NCI-H345 treated with DMSO at 0.1 percent for 48 hours (cell line): ENCODE data around the gene FAM210A.
A peak's percentile ranks its signal among the peaks of the same experiment; 100 is the strongest.

Experiments used
- DNase-seq: peaks from one replicate; lab custom pipeline; 2025; ENCODE audit not compliant: unreplicated experiment; lab: John Stamatoyannopoulos, UW

Gene FAM210A

DNA sequence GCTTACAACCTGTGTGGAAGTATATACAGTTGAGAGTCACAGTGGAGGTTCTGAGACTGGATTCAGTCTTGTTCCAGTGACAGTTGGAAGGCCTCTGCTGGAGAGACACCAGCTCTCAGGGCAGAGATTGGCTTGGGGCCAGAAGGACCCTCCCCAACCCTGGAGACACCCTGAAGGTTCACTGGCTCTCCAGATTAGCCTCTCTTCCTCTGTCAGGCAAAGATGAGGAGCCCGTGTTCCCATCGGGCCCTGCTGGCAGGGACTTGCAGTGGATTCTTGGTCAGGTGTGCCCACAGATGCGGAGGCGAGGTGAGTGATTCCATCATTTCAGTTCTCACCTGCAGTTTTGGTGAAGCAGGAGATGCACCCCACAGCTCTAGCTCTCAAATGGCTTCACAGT, 78.6 kb downstream of the FAM210A start:
- DNase-seq = no peak

DNA sequence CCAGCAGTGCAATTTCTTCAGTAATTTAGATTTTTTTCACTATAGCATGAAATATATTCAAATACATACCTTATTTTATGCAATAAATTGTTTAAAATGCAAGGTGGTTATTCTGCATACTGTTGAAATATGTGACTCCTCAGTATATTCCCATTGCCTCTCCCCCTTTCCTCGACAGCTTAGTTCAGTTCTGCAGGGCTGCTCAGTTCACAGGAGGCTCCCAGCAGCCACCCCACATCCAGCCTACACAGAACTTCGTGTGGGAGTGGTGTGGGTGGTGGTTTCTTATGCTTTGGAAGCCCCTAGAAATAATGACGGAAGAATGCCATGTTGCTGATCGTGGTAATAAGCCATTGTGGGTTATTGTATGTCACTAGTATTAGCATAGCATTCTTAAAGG, 79.7 kb downstream of the FAM210A start:
- DNase-seq = no peak

DNA sequence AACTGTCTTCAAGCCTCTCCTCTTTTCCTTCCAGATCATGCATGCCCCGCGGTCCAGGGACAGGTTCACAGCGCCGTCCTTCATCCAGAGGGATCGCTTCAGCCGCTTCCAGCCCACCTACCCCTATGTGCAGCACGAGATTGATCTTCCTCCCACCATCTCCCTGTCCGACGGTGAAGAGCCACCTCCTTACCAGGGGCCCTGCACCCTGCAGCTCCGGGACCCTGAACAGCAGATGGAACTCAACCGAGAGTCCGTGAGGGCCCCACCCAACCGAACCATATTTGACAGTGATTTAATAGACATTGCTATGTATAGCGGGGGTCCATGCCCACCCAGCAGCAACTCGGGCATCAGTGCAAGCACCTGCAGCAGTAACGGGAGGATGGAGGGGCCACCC, 81.3 kb downstream of the FAM210A start:
- DNase-seq = no peak

DNA sequence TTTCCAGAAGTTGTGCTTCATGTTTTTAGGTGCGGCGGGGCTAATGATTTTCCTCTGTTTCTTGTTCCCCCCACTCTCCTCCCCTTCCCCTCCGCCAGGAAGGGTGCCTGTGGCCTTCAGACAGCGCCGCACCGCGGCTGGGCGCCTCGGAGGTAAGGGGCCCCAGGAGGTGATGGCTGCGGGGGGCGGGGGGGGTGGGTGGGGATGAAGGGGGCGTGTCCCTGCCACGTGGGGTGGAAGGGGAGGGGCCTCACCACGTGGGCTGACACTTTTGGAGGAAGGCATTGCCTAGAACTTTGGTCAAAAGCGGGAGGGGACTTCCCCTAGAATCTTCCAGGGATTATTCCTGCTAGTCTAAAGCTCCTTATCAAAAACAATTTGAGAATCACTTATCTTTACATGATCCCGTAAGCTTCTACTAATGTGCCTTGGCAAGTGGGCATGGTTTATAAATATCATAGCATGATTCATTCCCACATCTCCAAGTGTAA, 83.1 kb downstream of the FAM210A start:
- no peak for DNase-seq

DNA sequence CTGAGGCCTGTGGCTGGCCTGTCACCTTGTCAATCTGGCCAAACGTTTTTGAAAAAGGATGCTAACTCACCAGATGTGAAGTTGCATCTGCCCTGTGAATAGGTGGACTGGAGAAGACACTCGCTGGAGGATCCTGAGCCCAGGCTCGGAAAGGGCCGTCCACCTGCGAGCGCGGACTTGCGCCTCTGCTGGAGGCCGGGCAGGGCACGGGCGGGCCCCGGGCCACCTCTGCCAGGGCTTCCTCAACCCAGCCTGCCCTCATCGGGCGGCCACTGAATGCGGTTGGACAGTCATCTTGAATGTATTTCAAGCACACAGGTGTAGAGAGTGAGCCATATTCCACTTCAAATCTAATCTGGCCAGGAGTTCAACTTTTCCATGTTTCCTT, 83.9 kb downstream of the FAM210A start:
- DNase-seq = no peak

DNA sequence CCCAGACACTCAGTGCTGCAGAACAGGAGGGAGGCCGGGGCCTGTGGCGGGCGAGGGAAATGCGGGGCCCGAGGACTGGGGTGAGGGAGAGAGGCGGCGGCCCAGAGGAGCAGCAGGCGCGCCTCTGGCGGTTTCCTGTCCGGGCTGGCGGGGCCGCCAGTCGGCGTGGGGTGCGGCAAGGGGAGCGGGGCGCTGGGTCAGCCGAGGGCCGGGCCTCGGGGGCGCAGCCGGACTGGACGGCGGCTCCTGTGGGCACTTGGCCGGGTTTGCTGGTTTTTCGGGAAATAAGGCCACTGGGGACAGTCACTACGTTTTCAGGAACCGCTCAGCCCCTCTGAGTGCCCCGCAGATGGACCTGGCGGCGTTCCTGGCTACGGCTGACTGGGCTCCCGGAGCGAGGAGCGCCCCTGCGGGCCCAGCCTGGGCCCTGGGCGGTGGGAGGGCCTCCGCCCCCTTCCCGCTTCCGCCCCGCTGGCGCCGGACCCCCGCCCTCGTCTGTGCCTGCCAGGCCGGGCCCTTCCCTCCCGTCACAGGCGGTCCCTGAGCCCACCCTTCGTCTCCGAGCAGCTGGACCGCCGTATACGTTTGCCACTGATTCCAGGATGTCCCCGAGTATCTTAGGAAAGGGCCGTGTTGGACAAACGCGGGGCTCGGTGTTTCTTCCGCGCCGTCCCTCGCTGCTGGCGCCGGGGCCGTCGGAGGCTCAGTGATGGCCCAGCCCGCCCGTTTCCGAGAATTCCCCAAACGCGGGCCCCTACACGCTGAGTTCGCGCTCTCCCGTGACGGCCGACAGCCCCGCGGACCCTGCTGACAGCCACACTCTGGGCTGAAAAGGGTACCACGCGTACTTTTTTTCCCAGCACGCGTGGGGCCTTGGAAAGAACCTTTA, 84.6 kb downstream of the FAM210A start:
- DNase-seq = no peak

DNA sequence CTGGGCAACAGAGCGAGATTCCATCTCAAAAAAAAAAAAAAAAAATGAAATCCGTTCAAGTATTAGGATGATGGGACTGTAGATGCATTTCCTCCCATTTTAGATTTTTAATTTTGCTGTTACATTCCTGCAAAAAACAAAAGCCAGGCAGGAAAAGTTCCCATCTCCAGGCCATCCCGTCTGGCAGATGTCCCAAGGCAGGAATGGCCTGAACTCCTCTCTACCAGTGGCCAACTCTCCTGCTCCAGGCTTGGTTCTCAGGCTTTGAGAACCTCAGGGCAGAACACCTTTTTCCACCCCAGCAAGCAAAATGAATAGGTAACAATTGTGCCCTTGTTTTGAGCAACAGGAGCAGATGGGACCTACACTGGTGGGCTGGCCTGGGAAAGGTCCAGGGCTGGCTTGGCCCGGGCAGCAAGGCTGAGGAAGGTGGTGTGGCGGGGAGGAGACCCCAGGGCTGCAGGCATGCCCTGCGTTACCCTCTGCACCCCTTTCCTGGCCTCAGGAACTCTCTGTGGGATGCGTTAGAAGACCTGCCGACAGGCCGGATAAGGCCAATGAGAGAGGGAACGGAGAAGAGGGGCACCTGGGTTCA, 86.0 kb downstream of the FAM210A start:
- DNase-seq = no peak

DNA sequence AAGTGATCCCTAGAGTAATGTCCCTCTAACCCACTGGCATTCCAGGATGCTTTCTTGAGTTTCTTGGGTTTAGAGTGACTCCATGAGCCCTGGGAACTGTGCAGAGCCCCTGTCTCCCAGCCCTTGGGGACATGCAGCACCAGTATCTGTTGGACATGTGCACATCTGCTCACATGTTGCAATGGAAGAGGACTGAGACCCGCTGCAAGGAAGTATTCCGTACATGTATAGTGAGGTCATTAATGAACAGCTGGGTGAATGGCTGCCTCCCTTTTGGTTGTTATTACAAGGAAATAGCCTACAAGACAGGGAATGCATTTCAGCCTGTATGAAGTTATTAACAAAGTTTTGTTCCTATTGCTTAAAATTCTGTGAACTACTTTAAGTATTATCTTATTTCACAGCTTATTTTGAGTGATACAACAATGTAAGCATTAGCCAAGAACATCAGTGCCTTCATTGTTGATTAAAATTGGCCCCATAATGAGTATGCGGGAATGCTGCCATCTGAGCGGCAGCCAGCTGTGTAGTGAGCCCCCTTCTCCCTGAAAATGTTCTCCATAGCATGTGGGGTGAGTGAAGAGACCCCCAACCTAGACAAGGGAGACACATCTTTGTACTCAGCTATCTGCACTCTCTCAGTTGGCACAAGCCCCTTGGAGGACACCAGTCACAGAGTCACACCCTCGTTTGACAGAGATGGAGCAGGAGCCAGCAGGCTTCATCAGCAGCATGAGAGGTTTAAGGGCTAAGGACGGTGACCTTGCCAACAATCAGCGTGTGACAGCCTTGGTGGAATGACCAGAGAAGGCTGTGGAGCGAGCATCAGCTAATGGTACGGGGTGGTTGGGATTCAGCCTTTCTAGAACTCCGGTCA, 87.4 kb downstream of the FAM210A start:
- DNase-seq = no peak

DNA sequence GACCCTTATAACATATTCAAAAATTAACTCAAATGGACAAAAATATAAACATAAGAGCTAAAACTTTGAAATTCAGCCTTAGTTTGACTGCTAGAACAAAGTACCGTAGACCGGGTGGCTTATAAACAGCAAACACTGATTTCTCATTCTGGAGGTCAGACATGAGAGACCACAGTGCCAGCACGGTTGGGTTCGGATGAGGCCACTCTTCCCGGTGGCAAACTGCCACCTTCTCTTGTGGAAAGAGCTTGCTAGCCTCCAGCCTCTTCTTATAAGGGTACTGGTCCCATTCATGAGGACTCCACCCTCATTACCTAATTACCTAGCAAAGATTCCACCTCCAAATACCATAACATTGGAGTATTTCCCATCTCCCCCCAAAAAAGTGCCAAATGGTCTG, 91.3 kb downstream of the FAM210A start:
- no peak for DNase-seq

DNA sequence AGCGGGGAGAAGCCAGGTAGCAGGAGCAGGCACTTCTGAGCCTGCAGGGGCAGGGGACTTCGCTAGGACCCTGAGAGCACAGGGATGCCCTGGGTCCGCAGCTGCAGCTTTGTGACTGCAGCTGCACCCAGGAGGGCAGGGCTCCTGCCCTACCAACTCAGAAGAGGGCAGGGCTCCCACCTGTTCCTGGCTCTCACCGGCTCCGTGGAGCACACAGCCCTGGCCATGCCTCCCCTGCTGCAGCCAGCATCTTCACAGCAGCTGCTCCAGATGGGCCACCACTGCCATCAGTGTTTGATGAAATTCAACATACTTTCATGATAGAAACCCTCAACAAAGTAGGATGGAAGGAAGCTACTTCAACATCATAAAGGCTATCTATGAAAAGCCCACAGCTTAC, 92.7 kb downstream of the FAM210A start:
- DNase-seq = no peak

DNA sequence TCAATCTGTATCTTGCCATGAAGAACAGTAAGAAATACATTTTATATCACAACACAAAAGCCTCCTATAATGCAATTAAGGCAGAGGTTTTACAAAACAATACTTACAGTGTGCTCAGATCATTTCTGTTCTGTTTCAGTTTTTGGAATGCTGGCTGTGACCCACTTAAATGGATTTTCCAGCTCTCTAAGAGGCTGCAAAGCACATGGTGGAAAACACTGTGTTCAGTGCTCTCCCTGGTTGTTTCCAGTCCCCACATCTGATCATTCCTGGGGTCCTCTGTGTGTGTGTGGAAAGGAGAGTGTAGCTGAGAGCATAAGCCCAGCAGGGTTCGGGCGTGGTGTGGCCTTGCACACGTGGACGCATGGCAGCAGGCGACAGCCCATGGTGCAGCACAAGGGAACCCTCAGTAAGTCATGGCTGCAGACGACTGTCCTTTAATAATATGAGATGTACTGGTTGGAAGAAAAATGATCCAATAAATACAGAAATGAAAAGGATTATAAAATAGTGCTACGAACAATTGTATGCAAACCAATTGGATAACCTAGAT, 95.6 kb downstream of the FAM210A start:
- no peak for DNase-seq

DNA sequence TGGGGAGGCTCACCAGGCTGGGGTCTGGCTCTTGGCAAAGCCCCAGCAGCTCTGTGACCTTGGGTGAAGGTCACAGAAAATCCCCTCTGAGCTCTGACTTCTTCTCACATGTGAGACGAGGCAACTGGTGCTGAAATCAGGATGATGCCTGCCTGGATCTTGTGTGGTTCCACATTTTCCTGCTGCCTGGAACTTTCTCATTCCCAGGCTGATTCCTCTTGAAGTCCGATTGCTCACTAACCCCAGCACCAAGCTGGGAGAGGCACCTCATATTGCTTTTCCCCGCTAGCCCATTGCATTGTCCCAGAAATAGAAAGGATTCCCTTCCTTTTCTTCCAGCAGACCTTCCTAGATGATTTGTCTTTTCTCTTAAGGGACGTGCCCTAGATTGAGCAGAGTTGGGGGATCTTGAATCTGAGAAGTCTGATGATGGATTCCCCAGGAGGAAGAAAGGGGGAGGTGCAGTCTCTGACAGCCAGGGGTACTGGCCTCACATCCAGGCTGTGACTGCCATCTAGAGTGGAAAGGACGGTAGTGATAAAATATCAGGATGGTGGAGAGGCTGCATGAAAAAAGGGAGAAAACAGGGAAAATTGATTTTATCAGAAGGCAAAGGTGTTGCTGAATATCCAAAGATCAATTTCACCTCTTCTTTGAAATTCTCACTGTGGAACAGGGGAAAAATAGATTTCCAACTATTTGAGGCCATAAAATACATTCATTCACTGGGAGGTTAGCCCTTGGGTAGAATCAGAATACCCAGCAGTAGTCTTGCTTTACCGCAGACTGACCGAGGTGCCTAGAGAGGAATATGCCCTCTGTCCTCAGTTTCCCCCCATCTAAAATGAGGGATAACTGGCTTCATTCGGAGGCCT, 96.3 kb downstream of the FAM210A start:
- peak; percentile 16 for DNase-seq

DNA sequence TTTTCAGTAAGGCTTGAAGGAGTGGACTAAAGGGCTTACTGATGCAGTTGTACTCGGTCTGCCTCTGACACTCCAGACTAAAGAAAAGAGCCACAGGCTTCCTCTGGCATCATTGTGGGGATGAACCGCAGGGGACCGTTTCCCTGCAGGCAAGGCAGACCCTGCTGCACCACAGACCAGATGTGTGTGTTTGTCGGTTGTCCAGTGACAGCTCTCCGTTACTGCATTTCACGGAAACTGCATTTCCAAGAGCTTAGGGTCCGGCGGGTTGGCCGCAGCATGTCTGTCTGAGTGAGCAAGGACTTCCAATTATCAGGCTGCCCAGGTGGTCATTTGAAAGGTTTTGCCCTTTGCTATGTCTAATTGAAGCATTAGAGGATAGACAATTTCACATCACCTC, 98.1 kb downstream of the FAM210A start:
- DNase-seq = peak; percentile 23

DNA sequence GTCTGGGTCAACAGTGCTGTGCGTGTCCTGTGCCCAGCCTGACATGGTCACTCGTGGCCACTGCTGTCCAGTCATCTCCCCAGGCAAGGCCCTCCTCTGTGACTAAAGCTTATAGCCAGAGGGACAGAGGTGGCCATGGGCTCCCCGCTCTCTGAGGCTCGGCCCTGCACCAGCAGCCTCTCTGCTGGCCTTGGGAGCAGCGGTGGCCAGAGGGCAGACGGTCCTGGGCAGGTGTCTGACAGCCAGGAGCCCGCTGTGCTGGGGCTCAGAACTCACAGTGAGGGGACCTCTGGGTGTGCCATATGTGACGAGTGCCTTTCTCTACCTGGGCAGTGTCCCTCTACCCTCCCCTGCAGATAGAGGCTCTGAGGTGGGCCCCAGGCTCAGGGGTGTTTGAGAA, 98.7 kb downstream of the FAM210A start:
- no peak for DNase-seq

DNA sequence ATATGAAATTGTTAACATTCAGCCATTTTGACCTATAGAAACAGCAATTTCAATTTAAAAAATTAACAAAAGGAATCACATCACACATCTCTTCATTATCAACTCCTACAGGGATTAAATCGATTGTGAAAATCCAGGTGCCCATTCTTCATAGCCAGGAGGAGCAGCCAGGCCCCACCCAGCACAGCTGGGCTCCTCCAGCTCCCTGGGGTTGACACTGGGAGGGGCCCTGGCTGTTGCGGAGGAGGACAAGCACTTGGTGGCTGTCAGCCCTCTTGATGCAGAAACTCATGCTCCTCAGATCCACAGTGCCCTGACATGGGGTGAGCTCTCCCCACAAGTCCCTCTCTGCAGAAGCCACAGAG, 99.8 kb downstream of the FAM210A start:
- DNase-seq = peak; percentile 32

DNA sequence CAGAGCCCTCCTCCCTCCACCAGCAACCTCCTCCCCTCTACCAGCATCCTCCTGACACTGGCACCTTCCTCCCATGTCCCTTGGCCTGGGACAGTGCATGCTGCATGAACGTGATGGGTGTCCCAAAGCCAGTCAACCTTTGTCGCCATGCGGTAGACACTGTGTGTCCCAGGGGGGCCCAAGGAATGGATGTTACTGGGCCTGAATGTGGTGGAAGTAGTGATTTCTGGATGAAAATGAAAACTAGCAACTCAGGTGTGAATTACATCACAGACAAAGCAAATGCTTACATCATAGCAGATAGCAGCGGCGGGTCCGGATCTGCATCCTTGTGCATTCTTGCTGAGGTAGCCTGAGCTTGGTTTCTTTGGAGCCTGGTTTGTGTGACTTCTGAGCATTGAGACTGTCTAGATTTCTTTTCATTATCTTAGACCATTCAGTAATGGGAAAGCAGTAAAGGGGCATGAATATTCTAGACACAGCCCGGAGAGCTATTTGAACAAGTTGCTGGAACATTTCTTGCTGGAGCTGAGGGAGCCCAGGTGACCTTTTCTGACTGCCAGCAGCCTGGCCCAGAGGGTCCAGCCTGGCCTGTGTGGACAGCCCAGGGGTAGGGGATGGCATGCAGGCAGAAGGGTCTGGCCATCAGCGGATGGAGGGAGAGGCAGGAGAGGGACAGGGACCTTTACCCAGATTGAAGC, 100.4 kb downstream of the FAM210A start:
- no peak for DNase-seq

DNA sequence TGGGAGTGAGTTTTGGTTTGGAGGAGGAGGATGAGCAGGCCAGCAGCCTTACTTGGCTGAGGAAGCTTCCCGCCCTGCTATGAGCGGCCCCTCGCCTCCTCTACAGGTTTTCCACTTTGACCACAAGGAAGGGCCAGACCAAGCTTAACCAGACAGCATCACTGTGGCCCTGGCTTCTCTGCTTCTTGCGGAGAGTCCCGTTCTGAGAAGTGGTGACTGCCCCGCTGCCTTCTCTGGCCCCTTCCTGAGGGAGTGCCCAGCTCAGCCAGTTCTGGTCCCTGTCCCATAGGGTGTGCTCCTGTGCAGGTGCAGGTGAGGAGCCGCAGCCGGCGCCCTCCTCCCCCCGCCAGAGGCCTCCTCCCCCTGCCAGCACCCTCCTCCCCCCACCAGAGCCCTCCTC, 101.0 kb downstream of the FAM210A start:
- no peak for DNase-seq

DNA sequence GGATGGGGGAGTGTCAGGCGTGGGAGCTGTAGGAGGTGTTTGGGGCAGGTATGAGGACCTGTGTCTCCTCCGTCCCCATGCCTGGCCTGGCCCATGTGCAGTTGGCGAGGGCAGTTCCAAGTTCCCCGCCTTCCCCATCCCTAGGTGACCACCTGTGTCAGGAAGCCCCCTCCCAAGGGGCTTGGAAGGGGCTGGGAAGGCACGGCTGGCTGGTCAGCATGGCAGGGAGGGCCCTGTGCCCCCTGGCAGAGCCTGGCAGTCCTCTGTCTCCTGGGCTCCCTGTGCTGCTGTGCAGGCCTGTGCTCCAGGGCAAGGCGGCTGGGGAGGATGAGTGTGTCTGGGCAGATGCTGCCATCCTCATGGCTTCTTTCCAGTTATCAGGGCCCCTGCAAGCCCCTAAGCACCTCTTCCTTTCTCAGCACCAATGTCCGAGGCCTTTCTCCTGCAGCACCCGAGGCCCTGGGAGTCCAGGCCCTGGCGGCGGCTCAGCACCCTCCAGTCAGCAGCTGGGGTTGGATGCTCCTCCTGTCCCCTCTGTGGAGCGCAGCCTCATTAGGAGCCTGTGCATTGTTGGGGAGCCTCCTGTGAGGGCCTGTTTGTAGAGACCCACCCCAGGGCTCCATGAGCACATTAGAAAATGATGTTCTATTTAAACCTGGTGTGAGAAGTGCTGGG, 101.7 kb downstream of the FAM210A start:
- no peak for DNase-seq

DNA sequence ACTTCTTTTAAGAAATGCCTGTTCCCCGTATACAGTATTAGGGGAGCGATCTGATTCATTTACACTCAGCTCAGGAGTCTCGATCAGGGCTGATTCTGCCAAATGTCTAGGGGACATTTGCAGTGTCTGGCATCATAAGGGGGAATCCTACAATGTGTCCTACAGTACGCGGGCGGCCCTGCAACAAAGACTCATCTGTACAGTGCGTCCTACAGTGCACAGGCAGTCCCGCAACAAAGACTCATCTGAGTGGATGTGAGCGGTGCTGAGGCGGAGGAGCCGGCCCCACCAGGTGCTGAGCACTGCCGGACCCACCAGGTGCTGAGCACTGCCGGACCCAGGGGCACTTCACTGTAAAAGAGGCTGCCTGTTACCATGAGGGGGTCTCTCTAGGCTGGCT, 102.5 kb downstream of the FAM210A start:
- no peak for DNase-seq
